OCI-LY7 (cell line): ENCODE measurements around the gene TEN1. TPM values are rescaled to one million over a fixed set of nuclear protein-coding genes. Genes with fewer than 3 reads are reported as not detected.

Source experiments
- BruUV-seq: library from RNA; stranded (reverse); fragments of 400-500 nt; replicated peaks from 2 replicates; lab custom pipeline; 2021; lab: Mats Ljungman, UMichigan
- CTCF ChIA-PET: fragments of 300-600 bp; sonication (Branson Sonifier 250); formaldehyde crosslinking; loops from one replicate; lab custom pipeline; 2022; ENCODE audit warnings: antibody characterized with exemption; ENCODE audit not compliant: unreplicated experiment; lab: Charles Lee
- POLR2A ChIA-PET: fragments of 300-600 bp; sonication (Branson Sonifier 250); formaldehyde crosslinking; loops from one replicate; lab custom pipeline; 2022; ENCODE audit warnings: antibody characterized with exemption; lab: Charles Lee
- DNase-seq: peaks from one replicate; pipeline ENCODE4 v3.0.0-alpha.2; 2015; ENCODE audit warnings: low spot score
- H2AFZ ChIP-seq: fragments of 200-600 bp; sonication (generic), shearing (Covaris generic); 2 replicates; pipeline ENCODE4 v1.6.1; 2014; ENCODE audit warnings: mild to moderate bottlenecking, antibody characterized with exemption, low read length, moderate library complexity
- H3K27ac ChIP-seq: fragments of 200-600 bp; sonication (generic); 2 replicates; pipeline ENCODE4 v1.5.1; 2014; ENCODE audit warnings: mixed run types, low read depth, mild to moderate bottlenecking, moderate library complexity, low read length, inconsistent platforms; ENCODE audit not compliant: poor library complexity, severe bottlenecking
- H3K36me3 ChIP-seq: fragments of 200-600 bp; sonication (generic); 2 replicates; pipeline ENCODE4 v1.6.1; 2014; ENCODE audit warnings: mild to moderate bottlenecking, antibody characterized with exemption, low read length, moderate library complexity, mixed read lengths; ENCODE audit not compliant: insufficient read depth
- H3K4me1 ChIP-seq: fragments of 200-600 bp; sonication (generic); 2 replicates; pipeline ENCODE4 v1.5.1; 2014; ENCODE audit warnings: mild to moderate bottlenecking, low read length; ENCODE audit not compliant: insufficient read depth, poor library complexity, severe bottlenecking
- H3K4me2 ChIP-seq: fragments of 200-600 bp; sonication (generic); 2 replicates; pipeline ENCODE4 v1.6.1; 2014; ENCODE audit warnings: mild to moderate bottlenecking, low read length
- H3K4me3 ChIP-seq: fragments of 200-600 bp; sonication (generic); 2 replicates; pipeline ENCODE4 v1.5.1; 2014; ENCODE audit warnings: mild to moderate bottlenecking, low read depth, low read length; ENCODE audit not compliant: poor library complexity, severe bottlenecking
- H3K79me2 ChIP-seq: fragments of 200-600 bp; sonication (generic); 2 replicates; pipeline ENCODE4 v1.6.1; 2016; ENCODE audit warnings: low read depth, mild to moderate bottlenecking, low read length, moderate library complexity, mixed read lengths; ENCODE audit not compliant: insufficient read depth
- H3K9me2 ChIP-seq: fragments of 200-600 bp; sonication (generic); 2 replicates; pipeline ENCODE4 v1.6.1; 2016; ENCODE audit warnings: mild to moderate bottlenecking, low read length, mixed read lengths; ENCODE audit not compliant: insufficient read depth
- H3K9me3 ChIP-seq: fragments of 200-600 bp; sonication (generic); 2 replicates; pipeline ENCODE4 v1.6.1; 2014; ENCODE audit warnings: mild to moderate bottlenecking, mixed run types, low read length, mixed read lengths
- H4K20me1 ChIP-seq: fragments of 200-600 bp; sonication (generic); 2 replicates; pipeline ENCODE4 v1.6.1; 2014; ENCODE audit warnings: mild to moderate bottlenecking, antibody characterized with exemption, low read length, moderate library complexity, mixed read lengths; ENCODE audit not compliant: insufficient read depth
- EZH2phosphoT487 ChIP-seq: fragments of 200-600 bp; sonication (generic); IDR thresholded peaks from 2 replicates; pipeline ENCODE4 v1.6.1; 2018; ENCODE audit warnings: low read depth, borderline replicate concordance, mild to moderate bottlenecking, mixed run types, antibody characterized with exemption, low read length, moderate library complexity, mixed read lengths
- intact Hi-C: fragments of 100-400 bp; cut with micrococcal nuclease; formaldehyde crosslinking; loops from one replicate; pipeline ENCODE4 v1.10.0; 2022; ENCODE audit not compliant: unreplicated experiment
- total RNA-seq, 2 experiments: library from RNA; depleted of rRNA in 1 of 2; stranded (reverse); fragments of >200 nt in 1 of 2; shearing (Covaris generic) in 1 of 2; gene quantifications; 2 replicates each; pipeline ENCODE4 v1.2.3, GENCODE V29; 2014 to 2022
- TF ChIP-seq, protein P1 (sequence below): fragments of 200-600 bp; sonication (generic); conservative IDR thresholded peaks from 2 replicates; pipeline ENCODE4 v1.5.1; 2014; ENCODE audit warnings: mild to moderate bottlenecking, antibody characterized with exemption, low read length, moderate library complexity, mixed read lengths

Gene TEN1
- total RNA-seq, 2 experiments from 2014 or later = 17.6 to 18.2 TPM

DNA sequence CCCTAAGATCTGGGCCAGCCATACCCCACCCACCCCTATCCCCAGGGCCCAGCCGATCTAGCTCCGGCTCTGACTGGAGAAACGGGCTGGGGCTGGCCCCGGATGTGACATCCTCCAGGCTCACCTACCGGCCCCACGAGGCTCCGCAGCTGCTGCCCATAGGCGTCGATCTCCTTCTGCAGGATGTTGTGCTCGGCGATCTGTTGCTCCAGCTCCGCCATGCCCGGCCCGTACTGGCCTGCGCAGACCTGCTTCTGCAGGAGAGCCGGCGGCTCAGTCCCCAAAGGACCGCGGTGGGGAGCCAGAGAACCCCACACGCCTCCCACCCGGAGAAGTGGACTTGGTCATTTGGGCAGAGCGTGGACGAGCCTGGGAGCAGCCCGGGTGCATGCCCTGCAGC lies 43.2 kb downstream of the TEN1 start:
- Histone ChIP-seq H3K36me3 (no peaks in the 10 kb centered on the region), H3K27ac (no peak overlapping the region), H3K79me2 (no peaks in the 10 kb centered on the region), H4K20me1 (no peaks in the 10 kb centered on the region), H2AFZ (no peak overlapping the region), H3K9me3 (no peaks in the 10 kb centered on the region), H3K9me2 (no peaks in the 10 kb centered on the region), H3K4me2 (no peak overlapping the region), H3K4me3 (no peak overlapping the region), H3K4me1 (peaks cover 31% of the 10 kb centered on the region)
- intact Hi-C loops = no loop called here
- DNase-seq = no peak
- CTCF ChIA-PET = no interaction called here
- no TSS peak for BruUV-seq
- POLR2A ChIA-PET = interaction anchor here (0.6 kb wide), 1 partner anchor 107 kb away, joined by 4 read pairs; no protein-coding TSS in a partner anchor
- no peak for TF ChIP-seq EZH2phosphoT487
- TF ChIP-seq, protein P1, sequence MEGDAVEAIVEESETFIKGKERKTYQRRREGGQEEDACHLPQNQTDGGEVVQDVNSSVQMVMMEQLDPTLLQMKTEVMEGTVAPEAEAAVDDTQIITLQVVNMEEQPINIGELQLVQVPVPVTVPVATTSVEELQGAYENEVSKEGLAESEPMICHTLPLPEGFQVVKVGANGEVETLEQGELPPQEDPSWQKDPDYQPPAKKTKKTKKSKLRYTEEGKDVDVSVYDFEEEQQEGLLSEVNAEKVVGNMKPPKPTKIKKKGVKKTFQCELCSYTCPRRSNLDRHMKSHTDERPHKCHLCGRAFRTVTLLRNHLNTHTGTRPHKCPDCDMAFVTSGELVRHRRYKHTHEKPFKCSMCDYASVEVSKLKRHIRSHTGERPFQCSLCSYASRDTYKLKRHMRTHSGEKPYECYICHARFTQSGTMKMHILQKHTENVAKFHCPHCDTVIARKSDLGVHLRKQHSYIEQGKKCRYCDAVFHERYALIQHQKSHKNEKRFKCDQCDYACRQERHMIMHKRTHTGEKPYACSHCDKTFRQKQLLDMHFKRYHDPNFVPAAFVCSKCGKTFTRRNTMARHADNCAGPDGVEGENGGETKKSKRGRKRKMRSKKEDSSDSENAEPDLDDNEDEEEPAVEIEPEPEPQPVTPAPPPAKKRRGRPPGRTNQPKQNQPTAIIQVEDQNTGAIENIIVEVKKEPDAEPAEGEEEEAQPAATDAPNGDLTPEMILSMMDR = no peak

GRCh38 chr17:76022973-76023899 lies 44.2 kb downstream of the TEN1 start:
- peaks cover 31% of the 10 kb centered on the region for H3K4me1 ChIP-seq
- H3K36me3 ChIP-seq = no peaks in the 10 kb centered on the region
- intact Hi-C loops = no loop called here
- H4K20me1 ChIP-seq = no peaks in the 10 kb centered on the region
- H3K9me3 ChIP-seq = no peaks in the 10 kb centered on the region
- no peak overlapping the region for H3K4me3 ChIP-seq
- no peak overlapping the region for H3K4me2 ChIP-seq
- H2AFZ ChIP-seq = no peak overlapping the region
- CTCF ChIA-PET = no interaction called here
- POLR2A ChIA-PET = no interaction called here
- no TSS peak for BruUV-seq
- no peak for TF ChIP-seq EZH2phosphoT487
- TF ChIP-seq, protein P1 = no peak
- no peak for DNase-seq
- H3K9me2 ChIP-seq = no peaks in the 10 kb centered on the region
- no peaks in the 10 kb centered on the region for H3K79me2 ChIP-seq
- H3K27ac ChIP-seq = no peak overlapping the region

GRCh38 chr17:76023900-76024237 lies 44.8 kb downstream of the TEN1 start:
- Histone ChIP-seq H3K79me2 (no peaks in the 10 kb centered on the region), H3K9me3 (no peaks in the 10 kb centered on the region), H3K4me2 (no peak overlapping the region), H3K4me1 (peaks cover 37% of the 10 kb centered on the region), H2AFZ (no peak overlapping the region), H4K20me1 (no peaks in the 10 kb centered on the region), H3K36me3 (no peaks in the 10 kb centered on the region), H3K27ac (no peak overlapping the region), H3K9me2 (no peaks in the 10 kb centered on the region), H3K4me3 (no peak overlapping the region)
- DNase-seq = no peak
- ChIA-PET POLR2A (no interaction called here), CTCF (interaction anchor here (0.7 kb wide), 1 partner anchor 361 kb away, joined by 3 read pairs; the partner anchor contains the start of gene SPHK1)
- no peak for TF ChIP-seq EZH2phosphoT487
- no TSS peak for BruUV-seq
- intact Hi-C loops = no loop called here
